GM23248 (cell line): ENCODE results near the gene PTGES2.

Experiments
- EZH2 ChIP-seq: fragments of 200-600 bp; sonication (generic); IDR thresholded peaks from 2 replicates; pipeline ENCODE4 v1.6.1; 2018; ENCODE audit warnings: antibody characterized with exemption, mild to moderate bottlenecking; ENCODE audit not compliant: insufficient read depth, poor library complexity, severe bottlenecking
- EZH2phosphoT487 ChIP-seq: fragments of 200-600 bp; sonication (generic); IDR thresholded peaks from 2 replicates; pipeline ENCODE4 v1.6.1; 2018; ENCODE audit warnings: antibody characterized with exemption, moderate library complexity, mild to moderate bottlenecking, low read depth; ENCODE audit not compliant: insufficient read depth

DNA sequence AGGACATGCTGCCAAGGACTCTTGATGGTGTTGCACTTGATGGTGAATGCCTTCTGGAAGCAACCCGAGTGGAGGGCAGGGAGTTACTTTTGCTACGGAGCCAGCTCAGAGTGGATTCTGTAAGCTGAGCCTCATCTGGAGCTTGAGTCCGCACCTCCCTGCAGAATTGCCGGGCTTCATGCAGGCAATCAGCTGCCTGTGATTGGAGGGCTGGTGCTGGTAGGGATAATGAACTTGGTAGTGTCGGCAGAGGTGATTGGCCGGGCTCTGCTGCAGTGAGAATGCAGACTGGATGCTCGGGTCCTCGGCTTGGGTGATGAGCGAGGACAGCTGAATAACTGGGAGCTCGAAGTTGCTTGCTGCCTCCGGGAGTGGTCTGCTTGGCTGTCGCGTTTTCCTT lies 36.4 kb downstream of the PTGES2 start:
- TF ChIP-seq EZH2phosphoT487 (no peak), EZH2 (no peak)
